Endothelial cell of umbilical vein (primary cell): Measurements from ENCODE around the gene PTPRD. TPM values are rescaled to one million over a fixed set of nuclear protein-coding genes. Genes with fewer than 3 reads are reported as not detected.

Experiments
- BruUV-seq: library from RNA; stranded (reverse); fragments of 400-500 nt; replicated peaks from 2 replicates; lab custom pipeline; 2021; lab: Mats Ljungman, UMichigan
- CTCF ChIA-PET: fragments of 300-600, 350-600 bp; sonication (Branson Sonifier 250); formaldehyde crosslinking; loops from one replicate; lab custom pipeline; 2021; ENCODE audit warnings: antibody characterized with exemption, inconsistent platforms; lab: Charles Lee
- POLR2A ChIA-PET: fragments of 300-600, 350-600 bp; sonication (Branson Sonifier 250); formaldehyde crosslinking; loops from one replicate; lab custom pipeline; 2021; ENCODE audit warnings: antibody characterized with exemption, inconsistent platforms; lab: Charles Lee
- DNase-seq: peaks from one replicate; pipeline ENCODE4 v3.0.0-alpha.2; 2011; ENCODE audit warnings: low read depth, low spot score
- FAIRE-seq: peaks from 2 replicates; lab custom pipeline; 2011; peaks lifted over from hg19 to GRCh38; lab: Jason Lieb, UNC
- H2AFZ ChIP-seq: 2 replicates; pipeline ENCODE4 v1.6.0; 2012; ENCODE audit warnings: low read depth, low read length, control low read depth, inconsistent platforms
- H3K27ac ChIP-seq: 2 replicates; pipeline ENCODE4 v1.5.1; 2011; ENCODE audit warnings: low read depth, mild to moderate bottlenecking, control low read depth, low read length, moderate library complexity; ENCODE audit not compliant: insufficient read depth
- H3K27me3 ChIP-seq, 2 experiments: 2 replicates each; pipeline versions ENCODE4 v1.6.0 to v1.6.1; 2011; ENCODE audit warnings: low read length in 2 of 2, mixed read lengths in 1 of 2; ENCODE audit not compliant: control insufficient read depth in 2 of 2, insufficient read depth in 2 of 2
- H3K36me3 ChIP-seq, 2 experiments: 2 replicates in 1 of 2; 3 replicates in 1 of 2; pipeline ENCODE4 v1.5.1; 2011; ENCODE audit warnings: low read length in 2 of 2, mild to moderate bottlenecking in 1 of 2, moderate library complexity in 1 of 2; ENCODE audit not compliant: control insufficient read depth in 2 of 2, insufficient read depth in 2 of 2; ENCODE audit errors: extremely low read depth in 1 of 2
- H3K4me1 ChIP-seq: 3 replicates; pipeline ENCODE4 v1.5.1; 2011; ENCODE audit warnings: mild to moderate bottlenecking, low read length; ENCODE audit not compliant: control insufficient read depth, insufficient read depth; ENCODE audit errors: extremely low read depth
- H3K4me2 ChIP-seq: 2 replicates; pipeline ENCODE4 v1.6.1; 2011; ENCODE audit warnings: low read length, control low read depth, mixed read lengths; ENCODE audit not compliant: insufficient read depth
- H3K4me3 ChIP-seq, 3 experiments: fragments of 200-600 bp in 1 of 3; sonication (generic), shearing (Covaris generic) in 1 of 3; replicated peaks in 1 of 3; 2 replicates each; pipeline ENCODE4 v1.5.1; 2011 to 2016; ENCODE audit warnings: control low read depth in 3 of 3, low read length in 3 of 3, mild to moderate bottlenecking in 2 of 3, inconsistent platforms in 1 of 3, low read depth in 1 of 3, moderate library complexity in 1 of 3; ENCODE audit not compliant: insufficient read depth in 1 of 3
- H3K79me2 ChIP-seq: 2 replicates; pipeline ENCODE4 v1.6.0; 2012; ENCODE audit warnings: low read length, inconsistent platforms; ENCODE audit not compliant: control insufficient read depth, insufficient read depth
- H3K9ac ChIP-seq: replicated peaks from 2 replicates; pipeline ENCODE3; 2011; ENCODE audit warnings: low read length, control low read depth; ENCODE audit not compliant: insufficient read depth; ENCODE audit errors: extremely low read depth
- H3K9me1 ChIP-seq: replicated peaks from 3 replicates; pipeline ENCODE4 v1.6.0; 2011; ENCODE audit warnings: mild to moderate bottlenecking, low read length; ENCODE audit not compliant: control insufficient read depth, insufficient read depth; ENCODE audit errors: extremely low read depth
- H3K9me3 ChIP-seq: replicated peaks from 2 replicates; pipeline ENCODE4 v1.5.1; 2012; ENCODE audit warnings: low read length, inconsistent platforms; ENCODE audit not compliant: control insufficient read depth, insufficient read depth
- H4K20me1 ChIP-seq: replicated peaks from 2 replicates; pipeline ENCODE3; 2011; ENCODE audit warnings: mild to moderate bottlenecking, low read length; ENCODE audit not compliant: control insufficient read depth, insufficient read depth; ENCODE audit errors: extremely low read depth
- CTCF ChIP-seq, 2 donors: IDR thresholded peaks; 1 replicate in 1 of 2; 2 replicates in 1 of 2; pipeline ENCODE4 v1.5.1; 2011; ENCODE audit warnings: low read length in 2 of 2, mild to moderate bottlenecking in 2 of 2, moderate library complexity in 2 of 2, control low read depth in 1 of 2, inconsistent platforms in 1 of 2, low read depth in 1 of 2; ENCODE audit not compliant: insufficient read depth in 1 of 2; ENCODE audit errors: extremely low read depth in 1 of 2
- EZH2 ChIP-seq: IDR thresholded peaks from 2 replicates; pipeline ENCODE4 v1.6.1; 2012; ENCODE audit warnings: borderline replicate concordance, low read depth, mild to moderate bottlenecking, moderate library complexity, low read length, inconsistent platforms; ENCODE audit not compliant: severe bottlenecking
- FOS ChIP-seq: IDR thresholded peaks from 2 replicates; pipeline ENCODE4 v1.6.1; 2011; ENCODE audit warnings: mild to moderate bottlenecking, low read length, moderate library complexity, borderline replicate concordance; ENCODE audit not compliant: insufficient read depth
- GATA2 ChIP-seq: IDR thresholded peaks from 2 replicates; pipeline ENCODE4 v1.7.0; 2011; ENCODE audit warnings: low read depth, mild to moderate bottlenecking, moderate library complexity, mixed read lengths, low read length; ENCODE audit not compliant: insufficient read length, insufficient read depth
- JUN ChIP-seq: IDR thresholded peaks from 2 replicates; pipeline ENCODE4 v1.6.1; 2011; ENCODE audit warnings: borderline replicate concordance, low read depth; ENCODE audit not compliant: insufficient read length, insufficient read depth
- MAX ChIP-seq: IDR thresholded peaks from 2 replicates; pipeline ENCODE4 v1.6.1; 2011; ENCODE audit not compliant: insufficient read depth, insufficient read length
- MYC ChIP-seq: IDR thresholded peaks from one replicate; pipeline ENCODE4 v1.6.1; 2011; ENCODE audit warnings: mild to moderate bottlenecking, low read depth, low read length
- POLR2A ChIP-seq: IDR thresholded peaks from 2 replicates; pipeline ENCODE4 v1.6.1; 2012; ENCODE audit warnings: low read depth, mild to moderate bottlenecking, control low read depth, low read length
- POLR2AphosphoS5 ChIP-seq: IDR thresholded peaks from 2 replicates; pipeline ENCODE4 v1.6.1; 2012; ENCODE audit warnings: low read depth, mild to moderate bottlenecking, control low read depth, low read length, moderate library complexity; ENCODE audit not compliant: insufficient read depth
- dilution Hi-C: fragments of 300-500 bp; cut with MboI; formaldehyde crosslinking; loops from one replicate; pipeline ENCODE4 v1.15.0; 2019; ENCODE audit warnings: low sequenced_read_pairs; ENCODE audit not compliant: extremely low pct_ligation_motif_present
- intact Hi-C: fragments of 100-400 bp; cut with micrococcal nuclease; formaldehyde crosslinking; loops from one replicate; pipeline ENCODE4 v1.10.0; 2022
- polyA plus RNA-seq, 4 experiments: library from polyadenylated mRNA; depleted of rRNA in 3 of 4; stranded (reverse) in 3 of 4; unstranded in 1 of 4; fragments of >200 nt; gene quantifications; 2 replicates each; pipeline versions ENCODE4 v1.2.1 to v1.2.3, GENCODE V29; 2011 to 2012; ENCODE audit warnings: missing spikeins in 1 of 4
- total RNA-seq: library from RNA; stranded (reverse); gene quantifications from 2 replicates; pipeline ENCODE4 v1.2.3, GENCODE V29; 2021

The PTPRD gene
- total and polyA plus RNA-seq, 2 donors (not counting 3 experiments of a cell fraction or from before 2014, with no cell fraction given) = 5.5 to 5.7 TPM

- H3K79me2 ChIP-seq = no peaks in the 10 kb centered on the region
- no peaks in the 10 kb centered on the region for H3K9me3 ChIP-seq
- intact Hi-C loops = no loop called here
- no peak for FAIRE-seq
- no peak overlapping the region for H3K27ac ChIP-seq
- BruUV-seq = no TSS peak
- no peaks in the 10 kb centered on the region for H3K4me1 ChIP-seq
- H3K9me1 ChIP-seq = no peaks in the 10 kb centered on the region
- ChIA-PET CTCF (no interaction called here), POLR2A (no interaction called here)
- dilution Hi-C loops = no loop called here
- no peak for DNase-seq
- no peak overlapping the region for H2AFZ ChIP-seq
- no peaks in the 10 kb centered on the region for H4K20me1 ChIP-seq
- H3K4me2 ChIP-seq = no peak overlapping the region
- H3K4me3 ChIP-seq = no peak overlapping the region
- H3K9ac ChIP-seq = no peak overlapping the region
- no peak for TF ChIP-seq MAX
- TF ChIP-seq POLR2AphosphoS5 = no peak
- no peak for TF ChIP-seq MYC
- no peak for TF ChIP-seq CTCF (IDR thresholded peaks at IDR 0.05; ENCODE audit: extremely low read depth in 1 of 2, insufficient read depth in 1 of 2, low read depth in 1 of 2, low read length in 2 of 2)
- no peak for TF ChIP-seq EZH2
- TF ChIP-seq FOS = no peak
- no peak for TF ChIP-seq POLR2A
- no peak for TF ChIP-seq JUN
- TF ChIP-seq GATA2 = no peak
- H3K36me3 ChIP-seq = no peaks in the 10 kb centered on the region
- H3K27me3 ChIP-seq = no peaks in the 10 kb centered on the region
Measured at GRCh38 chr9:10488937-10489336, 123.9 kb downstream of the PTPRD start.
